OCI-LY7 (cell line): ENCODE measurements around the gene ASL.

Source experiments
- CTCF ChIP-seq: fragments of 200-600 bp; sonication (generic); conservative IDR thresholded peaks from 2 replicates; pipeline ENCODE4 v1.5.1; 2014; ENCODE audit warnings: mild to moderate bottlenecking, antibody characterized with exemption, low read length, moderate library complexity, mixed read lengths
- EZH2phosphoT487 ChIP-seq: fragments of 200-600 bp; sonication (generic); IDR thresholded peaks from 2 replicates; pipeline ENCODE4 v1.6.1; 2018; ENCODE audit warnings: low read depth, borderline replicate concordance, mild to moderate bottlenecking, mixed run types, antibody characterized with exemption, low read length, moderate library complexity, mixed read lengths

- TF ChIP-seq EZH2phosphoT487 (no peak), CTCF (no peak)
These were observed 36.4 kb upstream of the ASL start for GRCh38 chr7:66039094-66039670.
